SK-N-SH treated with all-trans-retinoic acid at 6 μM for 48 hours (cell line): ENCODE data around the gene FYCO1.

Experiments
- ARNTL ChIP-seq: fragments of 450-650 bp; formaldehyde crosslinking; IDR thresholded peaks from 2 replicates; pipeline ENCODE4 v1.5.0; 2020; ENCODE audit warnings: low read depth, mild to moderate bottlenecking, moderate library complexity, borderline replicate concordance
- BACH2 ChIP-seq: fragments of 250-450 bp; sonication (Bioruptor Pico); IDR thresholded peaks from 2 replicates; pipeline ENCODE4 v1.9.0; 2021; ENCODE audit warnings: mild to moderate bottlenecking, borderline replicate concordance
- CREB5 ChIP-seq: fragments of 250-450 bp; sonication (Bioruptor Pico); IDR thresholded peaks from 2 replicates; pipeline ENCODE4 v1.5.1; 2020; ENCODE audit warnings: low read depth, mild to moderate bottlenecking, moderate library complexity
- CSDC2 ChIP-seq: fragments of 250-450 bp; sonication (Bioruptor Pico); IDR thresholded peaks from 2 replicates; pipeline ENCODE4 v1.5.0; 2020; ENCODE audit warnings: mild to moderate bottlenecking, moderate library complexity
- PATZ1 ChIP-seq: fragments of 250-450 bp; sonication (Bioruptor Pico); IDR thresholded peaks from 2 replicates; pipeline ENCODE4 v1.8.0; 2020; ENCODE audit warnings: mild to moderate bottlenecking, moderate library complexity, borderline replicate concordance
- ZC3H10 ChIP-seq: fragments of 250-450 bp; sonication (Bioruptor Pico); IDR thresholded peaks from 2 replicates; pipeline ENCODE4 v1.5.1; 2021; ENCODE audit warnings: mild to moderate bottlenecking, moderate library complexity

GRCh38 chr3:45868650-45869049, 127.0 kb downstream of the FYCO1 start:
- no peak for TF ChIP-seq CSDC2 (CRISPR knock-in tag)
- TF ChIP-seq PATZ1, result no peak
- no peak for TF ChIP-seq CREB5
- TF ChIP-seq BACH2 (CRISPR knock-in tag), result no peak
- TF ChIP-seq ZC3H10 (CRISPR knock-in tag), result no peak
- no peak for TF ChIP-seq ARNTL (CRISPR knock-in tag)
